ENCODE measurements around the gene SYNGR3. TPM values are rescaled to one million over a fixed set of nuclear protein-coding genes. Genes with fewer than 3 reads are reported as not detected.
A peak's percentile ranks its signal among the peaks of the same experiment; 100 is the strongest.

The SYNGR3 gene
- total and polyA plus RNA-seq, 2 donors (not counting 1 experiment from before 2014, with no cell fraction given) = 1.8 TPM

GRCh38 chr16:1965396-1966001, 24.3 kb upstream of the SYNGR3 start:
- Histone ChIP-seq H3K36me3 (ENCODE audit: control insufficient read depth, insufficient read depth, low read length) (peaks cover 24% of the 10 kb centered on the region), H3K9ac (ENCODE audit: insufficient read depth, low read length) (peak overlapping the region; percentile 98), H3K9me3 (ENCODE audit: control insufficient read depth, insufficient read depth, low read depth, low read length) (no peaks in the 10 kb centered on the region), H3K79me2 (ENCODE audit: control insufficient read depth, insufficient read depth, low read length) (peaks cover 42% of the 10 kb centered on the region), H3K27ac (ENCODE audit: insufficient read depth, low read length) (peak overlapping the region; percentile 96), H3K4me2 (ENCODE audit: extremely low read depth, insufficient read depth, low read length) (peak overlapping the region; percentile 100), H4K20me1 (ENCODE audit: control insufficient read depth, extremely low read depth, insufficient read depth, low read length) (no peaks in the 10 kb centered on the region), H3K4me3 (replicated peaks in 1 of 4; ENCODE audit: control extremely low read depth in 1 of 4, insufficient read depth in 1 of 4, low read depth in 3 of 4, low read length in 4 of 4) (peak overlapping the region; percentile 79 to 99 (median 88)), H2AFZ (ENCODE audit: low read length) (no peak overlapping the region), H3K27me3 (ENCODE audit: control insufficient read depth, insufficient read depth, low read length) (no peaks in the 10 kb centered on the region), H3K4me1 (ENCODE audit: control insufficient read depth, extremely low read depth, insufficient read depth, low read length) (peaks cover 7% of the 10 kb centered on the region)
- DNase-seq (ENCODE audit: low read depth in 2 of 2) = no peak
- no peak for TF ChIP-seq EZH2 (IDR thresholded peaks at IDR 0.05; ENCODE audit: low read length, missing control alignments)
- TF ChIP-seq CTCF (conservative IDR thresholded peaks at IDR 0.05 in 1 of 2, IDR thresholded peaks at IDR 0.05 in 1 of 2; ENCODE audit: low read depth in 1 of 2, low read length in 2 of 2) = no peak

- peak within 1 kb of the TSS; percentile 79 to 99 (median 88) for H3K4me3 ChIP-seq (replicated peaks in 1 of 4; ENCODE audit: control extremely low read depth in 1 of 4, insufficient read depth in 1 of 4, low read depth in 3 of 4, low read length in 4 of 4)
- H3K4me2 ChIP-seq (ENCODE audit: extremely low read depth, insufficient read depth, low read length) = peak within 1 kb of the TSS; percentile 100
- TF ChIP-seq EZH2 (IDR thresholded peaks at IDR 0.05; ENCODE audit: low read length, missing control alignments) (no peak), CTCF (conservative IDR thresholded peaks at IDR 0.05 in 1 of 2, IDR thresholded peaks at IDR 0.05 in 1 of 2; ENCODE audit: low read depth in 1 of 2, low read length in 2 of 2) (no peak)
- H3K27me3 ChIP-seq (ENCODE audit: control insufficient read depth, insufficient read depth, low read length) = no peaks in the 10 kb centered on the region
- no peaks in the 10 kb centered on the region for H4K20me1 ChIP-seq (ENCODE audit: control insufficient read depth, extremely low read depth, insufficient read depth, low read length)
- H3K36me3 ChIP-seq (ENCODE audit: control insufficient read depth, insufficient read depth, low read length) = peaks cover 18% of the 10 kb centered on the region
- H3K79me2 ChIP-seq (ENCODE audit: control insufficient read depth, insufficient read depth, low read length) = peaks cover 37% of the 10 kb centered on the region
- H2AFZ ChIP-seq (ENCODE audit: low read length) = no peak within 1 kb of the TSS
- DNase-seq (ENCODE audit: low read depth in 2 of 2) = no peak
- peak within 1 kb of the TSS; percentile 96 for H3K27ac ChIP-seq (ENCODE audit: insufficient read depth, low read length)
- H3K9me3 ChIP-seq (ENCODE audit: control insufficient read depth, insufficient read depth, low read depth, low read length) = no peaks in the 10 kb centered on the region
- peaks cover 3% of the 10 kb centered on the region for H3K4me1 ChIP-seq (ENCODE audit: control insufficient read depth, extremely low read depth, insufficient read depth, low read length)
- H3K9ac ChIP-seq (ENCODE audit: insufficient read depth, low read length) = peak within 1 kb of the TSS; percentile 98
Observed at GRCh38 chr16:1966460-1966859, 23.3 kb upstream of the SYNGR3 start, which contains the start of gene RNF151. Gene RNF151 (plus strand): TSS chr16:1966856. CDS start chr16:1966882, 26 bp downstream.

- Histone ChIP-seq H3K4me1 (ENCODE audit: control insufficient read depth, extremely low read depth, insufficient read depth, low read length) (peaks cover 3% of the 10 kb centered on the region), H3K4me2 (ENCODE audit: extremely low read depth, insufficient read depth, low read length) (no peak overlapping the region), H3K4me3 (replicated peaks in 1 of 4; ENCODE audit: control extremely low read depth in 1 of 4, insufficient read depth in 1 of 4, low read depth in 3 of 4, low read length in 4 of 4) (no peak overlapping the region), H3K27ac (ENCODE audit: insufficient read depth, low read length) (no peak overlapping the region), H3K9ac (ENCODE audit: insufficient read depth, low read length) (no peak overlapping the region), H2AFZ (ENCODE audit: low read length) (no peak overlapping the region), H4K20me1 (ENCODE audit: control insufficient read depth, extremely low read depth, insufficient read depth, low read length) (no peaks in the 10 kb centered on the region), H3K27me3 (ENCODE audit: control insufficient read depth, insufficient read depth, low read length) (no peaks in the 10 kb centered on the region), H3K36me3 (ENCODE audit: control insufficient read depth, insufficient read depth, low read length) (peaks cover 4% of the 10 kb centered on the region), H3K9me3 (ENCODE audit: control insufficient read depth, insufficient read depth, low read depth, low read length) (no peaks in the 10 kb centered on the region), H3K79me2 (ENCODE audit: control insufficient read depth, insufficient read depth, low read length) (peaks cover 37% of the 10 kb centered on the region)
- TF ChIP-seq CTCF (conservative IDR thresholded peaks at IDR 0.05 in 1 of 2, IDR thresholded peaks at IDR 0.05 in 1 of 2; ENCODE audit: low read depth in 1 of 2, low read length in 2 of 2) = no peak
- no peak for TF ChIP-seq EZH2 (IDR thresholded peaks at IDR 0.05; ENCODE audit: low read length, missing control alignments)
- DNase-seq (ENCODE audit: low read depth in 2 of 2) = no peak
Observed at GRCh38 chr16:1968146-1968953, 21.4 kb upstream of the SYNGR3 start.

Data from fibroblast of lung (primary cell).